H1 (cell line): Measurements from ENCODE around the gene TPRG1L. TPM values are rescaled to one million over a fixed set of nuclear protein-coding genes. Genes with fewer than 3 reads are reported as not detected.

Experiments used
- CTCF ChIA-PET: fragments of 300-600 bp; sonication (Branson Sonifier 250); formaldehyde crosslinking; loops from one replicate; lab custom pipeline; 2021; ENCODE audit not compliant: partially characterized antibody; lab: Charles Lee
- POLR2A ChIA-PET: fragments of 300-600 bp; sonication (Branson Sonifier 250); formaldehyde crosslinking; loops from one replicate; lab custom pipeline; 2021; ENCODE audit warnings: inconsistent platforms; ENCODE audit not compliant: partially characterized antibody; lab: Charles Lee
- DNase-seq, 2 experiments: peaks; one replicate each; pipeline versions ENCODE4 v3.0.0 to v3.0.0-alpha.2; 2010 to 2022; ENCODE audit warnings: low spot score in 2 of 2, low read depth in 1 of 2, mixed read lengths in 1 of 2
- FAIRE-seq: peaks from 2 replicates; lab custom pipeline; 2011; peaks lifted over from hg19 to GRCh38; lab: Jason Lieb, UNC
- H2AFZ ChIP-seq: 2 replicates; pipeline ENCODE4 v1.8.1; 2012; ENCODE audit warnings: low read length, inconsistent platforms
- H2AK5ac ChIP-seq: 2 replicates; pipeline ENCODE4 v1.6.1; 2013; ENCODE audit warnings: low read depth, low read length
- H2BK120ac ChIP-seq: replicated peaks from 2 replicates; pipeline ENCODE3; 2013; ENCODE audit warnings: low read depth, low read length, inconsistent platforms
- H2BK12ac ChIP-seq: 2 replicates; pipeline ENCODE4 v1.6.1; 2013; ENCODE audit warnings: low read depth, low read length
- H2BK15ac ChIP-seq: 2 replicates; pipeline ENCODE4 v1.6.1; 2013; ENCODE audit warnings: low read length
- H2BK20ac ChIP-seq: 2 replicates; pipeline ENCODE4 v1.6.1; 2013; ENCODE audit warnings: low read length
- H2BK5ac ChIP-seq: 2 replicates; pipeline ENCODE4 v1.6.1; 2013; ENCODE audit warnings: low read depth, low read length
- H3K14ac ChIP-seq: 2 replicates; pipeline ENCODE4 v1.6.1; 2013; ENCODE audit warnings: inconsistent platforms; ENCODE audit not compliant: insufficient read length
- H3K18ac ChIP-seq: 2 replicates; pipeline ENCODE4 v1.6.1; 2013; ENCODE audit warnings: low read length; ENCODE audit errors: extremely low read depth
- H3K23ac ChIP-seq: 2 replicates; pipeline ENCODE4 v1.6.1; 2013; ENCODE audit warnings: inconsistent platforms; ENCODE audit not compliant: insufficient read length
- H3K23me2 ChIP-seq: 2 replicates; pipeline ENCODE4 v1.6.1; 2013; ENCODE audit warnings: low read depth, low read length
- H3K27ac ChIP-seq: 2 replicates; pipeline ENCODE4 v1.6.1; 2011; ENCODE audit warnings: low read depth, low read length, inconsistent platforms
- H3K27me3 ChIP-seq, 4 experiments: replicated peaks in 1 of 4; 1 replicate in 1 of 4; 2 replicates in 3 of 4; pipeline versions ENCODE4 v1.6.1 to v1.8.1; 2011 to 2013; ENCODE audit warnings: low read length in 3 of 4, mild to moderate bottlenecking in 3 of 4, inconsistent platforms in 2 of 4, mixed read lengths in 2 of 4, moderate library complexity in 1 of 4; ENCODE audit not compliant: control insufficient read depth in 3 of 4, insufficient read depth in 3 of 4; ENCODE audit errors: extremely low read depth in 1 of 4
- H3K36me3 ChIP-seq, 4 experiments: 2 replicates each; pipeline versions ENCODE4 v1.6.1 to v1.8.1; 2011 to 2013; ENCODE audit warnings: mild to moderate bottlenecking in 4 of 4, low read length in 3 of 4, moderate library complexity in 2 of 4, control low read depth in 1 of 4, inconsistent platforms in 1 of 4; ENCODE audit not compliant: insufficient read depth in 4 of 4, control insufficient read depth in 2 of 4
- H3K4ac ChIP-seq: replicated peaks from 2 replicates; pipeline ENCODE3; 2013; ENCODE audit warnings: low read length, low read depth, mixed read lengths, inconsistent platforms; ENCODE audit not compliant: insufficient read length
- H3K4me1 ChIP-seq, 4 experiments: replicated peaks in 1 of 4; 1 replicate in 1 of 4; 2 replicates in 3 of 4; pipeline versions ENCODE4 v1.6.1 to v1.8.1; 2011 to 2013; ENCODE audit warnings: low read length in 3 of 4, inconsistent platforms in 2 of 4, mixed read lengths in 1 of 4; ENCODE audit not compliant: insufficient read depth in 4 of 4, control insufficient read depth in 3 of 4
- H3K4me2 ChIP-seq, 2 experiments: 2 replicates each; pipeline versions ENCODE4 v1.6.1 to v1.8.1; 2011 to 2013; ENCODE audit warnings: low read depth in 2 of 2, low read length in 2 of 2, control low read depth in 1 of 2, inconsistent platforms in 1 of 2, mild to moderate bottlenecking in 1 of 2; ENCODE audit not compliant: insufficient read depth in 1 of 2
- H3K4me3 ChIP-seq, 4 experiments: fragments of 200-600, 300-600 bp in 1 of 4; sonication (generic), shearing (Covaris generic), sonication (Bioruptor Twin) in 1 of 4; 2 replicates each; pipeline versions ENCODE4 v1.5.1 to v1.8.1; 2011 to 2016; ENCODE audit warnings: low read length in 4 of 4, low read depth in 3 of 4, control low read depth in 2 of 4, inconsistent platforms in 2 of 4, mild to moderate bottlenecking in 2 of 4, mixed read lengths in 1 of 4, moderate library complexity in 1 of 4; ENCODE audit not compliant: insufficient read depth in 2 of 4; ENCODE audit errors: extremely low read depth in 1 of 4
- H3K56ac ChIP-seq: replicated peaks from 2 replicates; pipeline ENCODE3; 2013; ENCODE audit warnings: low read depth, mild to moderate bottlenecking, mixed read lengths, low read length, inconsistent platforms; ENCODE audit not compliant: insufficient read length
- H3K79me1 ChIP-seq: 2 replicates; pipeline ENCODE4 v1.6.1; 2013; ENCODE audit warnings: low read depth, low read length, control low read depth
- H3K79me2 ChIP-seq, 2 experiments: 2 replicates each; pipeline versions ENCODE4 v1.6.1 to v1.8.1; 2012 to 2013; ENCODE audit warnings: low read length in 2 of 2, mild to moderate bottlenecking in 2 of 2, inconsistent platforms in 1 of 2; ENCODE audit not compliant: insufficient read depth in 2 of 2, control insufficient read depth in 1 of 2
- H3K9ac ChIP-seq, 4 experiments: replicated peaks in 1 of 4; 1 replicate in 1 of 4; 2 replicates in 3 of 4; pipeline versions ENCODE4 v1.6.1 to v1.8.1; 2011 to 2013; ENCODE audit warnings: low read depth in 3 of 4, low read length in 3 of 4, control low read depth in 2 of 4, mild to moderate bottlenecking in 2 of 4, moderate library complexity in 2 of 4, inconsistent platforms in 1 of 4; ENCODE audit errors: extremely low read depth in 1 of 4
- H3K9me3 ChIP-seq, 2 experiments: 2 replicates each; pipeline versions ENCODE4 v1.6.1 to v1.8.1; 2012 to 2013; ENCODE audit warnings: mild to moderate bottlenecking in 2 of 2, moderate library complexity in 2 of 2, control low read depth in 1 of 2, inconsistent platforms in 1 of 2, low read depth in 1 of 2, low read length in 1 of 2, mixed read lengths in 1 of 2; ENCODE audit not compliant: insufficient read depth in 2 of 2
- H4K20me1 ChIP-seq, 2 experiments: replicated peaks in 1 of 2; 2 replicates each; pipeline versions ENCODE3 to v1.8.1; 2011 to 2013; ENCODE audit warnings: inconsistent platforms in 2 of 2, low read length in 2 of 2, mild to moderate bottlenecking in 1 of 2; ENCODE audit not compliant: insufficient read depth in 2 of 2, control insufficient read depth in 1 of 2
- H4K5ac ChIP-seq: 2 replicates; pipeline ENCODE4 v1.6.1; 2013; ENCODE audit warnings: low read length, low read depth, mixed read lengths, inconsistent platforms; ENCODE audit not compliant: insufficient read length
- H4K8ac ChIP-seq: 2 replicates; pipeline ENCODE4 v1.8.0; 2013; ENCODE audit warnings: mild to moderate bottlenecking, moderate library complexity, low read length, inconsistent platforms; ENCODE audit not compliant: insufficient read depth; ENCODE audit errors: extremely low read depth
- H4K91ac ChIP-seq: replicated peaks from 2 replicates; pipeline ENCODE3; 2013; ENCODE audit warnings: low read length, mixed read lengths, inconsistent platforms; ENCODE audit not compliant: insufficient read length
- CHD1 ChIP-seq: IDR thresholded peaks from 2 replicates; pipeline ENCODE4 v1.6.1; 2012; ENCODE audit warnings: low read depth, low read length, improper control_type of control experiment
- EGR1 ChIP-seq: IDR thresholded peaks from 2 replicates; pipeline ENCODE4 v1.6.1; 2011; ENCODE audit warnings: low read depth, low read length, borderline replicate concordance
- HDAC2 ChIP-seq, 2 experiments: fragments of 300-600 bp in 1 of 2; sonication (generic) in 1 of 2; IDR thresholded peaks; 2 replicates each; pipeline ENCODE4 v1.6.1; 2011 to 2012; ENCODE audit warnings: low read depth in 2 of 2, low read length in 2 of 2, mild to moderate bottlenecking in 2 of 2, moderate library complexity in 2 of 2, borderline replicate concordance in 1 of 2, inconsistent platforms in 1 of 2
- POLR2AphosphoS5 ChIP-seq: IDR thresholded peaks from 2 replicates; pipeline ENCODE4 v1.6.1; 2011; ENCODE audit warnings: low read depth, low read length
- RAD21 ChIP-seq, 2 experiments: IDR thresholded peaks in 1 of 2; conservative IDR thresholded peaks in 1 of 2; 2 replicates each; pipeline ENCODE4 v1.6.1; 2011; ENCODE audit warnings: low read depth in 2 of 2, low read length in 2 of 2, improper control_type of control experiment in 1 of 2, inconsistent platforms in 1 of 2, mild to moderate bottlenecking in 1 of 2, moderate library complexity in 1 of 2
- SIRT6 ChIP-seq: IDR thresholded peaks from one replicate; pipeline ENCODE4 v1.7.1; 2012; ENCODE audit warnings: low read length, inconsistent platforms
- TAF1 ChIP-seq: IDR thresholded peaks from 2 replicates; pipeline ENCODE4 v1.6.1; 2011; ENCODE audit warnings: mild to moderate bottlenecking, low read depth, low read length
- YY1 ChIP-seq: IDR thresholded peaks from 2 replicates; pipeline ENCODE4 v1.6.1; 2011; ENCODE audit warnings: low read depth, mild to moderate bottlenecking, low read length
- WGBS, 2 experiments: shearing (Covaris generic) in 1 of 2; methylation state at CpG; one replicate each; pipeline versions ENCODE4 v1.1.6 to v1.1.7; 2013 to 2015; ENCODE audit warnings: low lambda C conversion rate in 2 of 2, mixed read lengths in 2 of 2, inconsistent platforms in 1 of 2, low coverage in 1 of 2, missing lambda C conversion rate in 1 of 2; ENCODE audit not compliant: insufficient replicate concordance in 2 of 2, insufficient coverage in 1 of 2, insufficient read length in 1 of 2; ENCODE audit errors: extremely low coverage in 1 of 2, missing lambda C conversion rate in 1 of 2; 5-methylcytosine and 5-hydroxymethylcytosine counted together
- polyA plus RNA-seq, 7 experiments: library from polyadenylated mRNA; depleted of rRNA in 3 of 7; stranded (reverse) in 5 of 7; unstranded in 2 of 7; fragments of >200 nt in 5 of 7; fragments of 200-250 nt in 2 of 7; gene quantifications; 1 replicate in 5 of 7; 2 replicates in 1 of 7; 4 replicates in 1 of 7; pipeline versions ENCODE4 v1.2.1 to v1.2.3, GENCODE V29; 2011 to 2013; ENCODE audit warnings: missing spikeins in 2 of 7, mixed read lengths in 2 of 7
- total RNA-seq: library from RNA; stranded (reverse); fragmentation: NEBNext Ultra II Directional; extraction: Animal tissue kit (Norgen Biotek cat#: 25700); gene quantifications from 2 replicates; pipeline ENCODE4 v1.2.1, GENCODE V29; 2021
- TF ChIP-seq, protein P1 (sequence below): IDR thresholded peaks from 2 replicates; pipeline ENCODE4 v1.6.1; 2012; ENCODE audit warnings: low read length, inconsistent platforms

TPRG1L gene
- total and polyA plus RNA-seq, 2 of the 8 experiments (the other 6 are each of a cell fraction or from before 2014, with no cell fraction given), result 21.7 to 22.3 TPM

DNA sequence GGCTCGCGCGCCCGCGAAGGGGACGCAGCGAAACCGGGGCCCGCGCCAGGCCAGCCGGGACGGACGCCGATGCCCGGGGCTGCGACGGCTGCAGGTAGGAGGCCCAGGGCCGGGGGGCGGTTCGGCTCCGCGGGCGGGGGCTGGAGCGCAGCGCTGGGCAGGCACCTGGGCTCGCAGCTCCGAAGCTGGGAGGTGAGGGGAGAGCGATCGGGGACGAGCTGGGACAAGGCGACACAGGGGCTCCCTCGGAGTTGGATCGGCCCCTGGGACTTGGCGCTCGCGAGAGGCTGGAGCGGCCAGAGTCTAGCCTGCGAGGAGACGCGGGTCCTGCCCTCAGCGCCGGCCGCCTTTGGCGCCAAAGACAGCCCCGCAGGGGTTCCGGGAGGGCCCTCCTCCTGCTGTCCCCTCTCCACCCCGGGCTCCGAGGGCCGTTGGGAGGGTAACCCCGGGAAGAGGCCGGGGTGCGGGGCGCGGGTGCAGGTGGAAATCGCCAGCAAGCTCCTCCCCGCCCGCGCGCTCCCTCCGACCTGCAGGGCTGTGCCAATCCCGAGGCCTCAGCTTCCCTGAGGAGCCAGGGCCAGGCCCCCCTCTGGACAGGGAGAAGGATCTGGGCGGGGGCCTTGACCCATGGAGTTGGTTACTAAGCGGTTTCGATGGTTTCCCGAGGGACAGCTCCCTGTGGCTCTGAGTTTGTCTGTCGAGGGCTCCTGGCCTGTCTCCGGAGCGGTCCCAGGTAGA is 27.9 kb downstream of the TPRG1L start:
- Histone ChIP-seq H4K8ac (0 out of 2 replicates have a peak overlapping the region, but pooled peaks have one; percentile 15), H2AK5ac (no peak overlapping the region), H3K23ac (no peak overlapping the region), H3K23me2 (peaks cover 20% of the 10 kb centered on the region; the same call in 1 of the 2 replicates), H3K14ac (no peak overlapping the region), H3K27me3 (peaks cover 46 to 71% (median 65%) of the 10 kb centered on the region in 4 experiments), H3K79me2 (peaks cover 0 to 9% of the 10 kb centered on the region in 2 experiments; a peak in 1 of 4 replicates), H3K4me3 (peak overlapping the region; percentile 51 to 97 (median 58)), H3K4me2 (peak overlapping the region; percentile 77 to 81), H3K56ac (no peak overlapping the region), H3K79me1 (peaks cover 3% of the 10 kb centered on the region; the same call in 1 of the 2 replicates), H2BK20ac (no peak overlapping the region), H3K36me3 (peaks cover 0 to 9% (median 0%) of the 10 kb centered on the region in 4 experiments; a peak in 1 of 8 replicates), H3K27ac (no peak overlapping the region), H2BK120ac (no peak overlapping the region), H2BK12ac (peak overlapping the region; percentile 68; the same call in 1 of the 2 replicates), H2AFZ (no peak overlapping the region; the same call in 1 of the 2 replicates), H4K5ac (no peak overlapping the region), H3K9ac (peak overlapping the region in 1 of 4 experiments; percentile 44; a peak in 1 of 7 replicates), H2BK5ac (no peak overlapping the region), H2BK15ac (no peak overlapping the region), H3K4me1 (peaks cover 0 to 21% (median 4%) of the 10 kb centered on the region in 4 experiments; a peak in 5 of 7 replicates), H3K4ac (no peak overlapping the region), H4K91ac (no peak overlapping the region), H3K9me3 (no peaks in the 10 kb centered on the region), H4K20me1 (peaks cover 0 to 4% of the 10 kb centered on the region in 2 experiments), H3K18ac (no peak overlapping the region; the same call in 1 of the 2 replicates)
- 5% methylated on average over 41 of the region's 68 CpGs; no CpG with 5 or more reads in 1 of the 2 experiments for WGBS, 2 experiments
- POLR2A ChIA-PET, result interaction anchor here (1.3 to 1.5 kb wide), 2 partner anchors 16 to 265 kb away, joined by 3 read pairs; no protein-coding TSS in a partner anchor
- CTCF ChIA-PET, result interaction anchor here (0.9 to 2.5 kb wide), 9 partner anchors 9 to 134 kb away, joined by 3 to 16 read pairs (median 6); no protein-coding TSS in a partner anchor
- peak in 1 of 2 experiments; percentile 75 for DNase-seq
- FAIRE-seq, result no peak
- TF ChIP-seq TAF1 (no peak), YY1 (no peak), EGR1 (no peak), HDAC2 (IDR thresholded peaks at IDR 0.05; ENCODE audit: borderline replicate concordance in 1 of 2, low read depth in 2 of 2, low read length in 2 of 2) (no peak), SIRT6 (no peak), POLR2AphosphoS5 (no peak), CHD1 (no peak), RAD21 (IDR thresholded peaks at IDR 0.05 in 1 of 2, conservative IDR thresholded peaks at IDR 0.05 in 1 of 2; ENCODE audit: low read depth in 2 of 2, low read length in 2 of 2) (no peak)
- TF ChIP-seq, protein P1, sequence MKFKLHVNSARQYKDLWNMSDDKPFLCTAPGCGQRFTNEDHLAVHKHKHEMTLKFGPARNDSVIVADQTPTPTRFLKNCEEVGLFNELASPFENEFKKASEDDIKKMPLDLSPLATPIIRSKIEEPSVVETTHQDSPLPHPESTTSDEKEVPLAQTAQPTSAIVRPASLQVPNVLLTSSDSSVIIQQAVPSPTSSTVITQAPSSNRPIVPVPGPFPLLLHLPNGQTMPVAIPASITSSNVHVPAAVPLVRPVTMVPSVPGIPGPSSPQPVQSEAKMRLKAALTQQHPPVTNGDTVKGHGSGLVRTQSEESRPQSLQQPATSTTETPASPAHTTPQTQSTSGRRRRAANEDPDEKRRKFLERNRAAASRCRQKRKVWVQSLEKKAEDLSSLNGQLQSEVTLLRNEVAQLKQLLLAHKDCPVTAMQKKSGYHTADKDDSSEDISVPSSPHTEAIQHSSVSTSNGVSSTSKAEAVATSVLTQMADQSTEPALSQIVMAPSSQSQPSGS, result no peak
